IMR-90 (cell line): ENCODE measurements around the gene PAWR. TPM values are rescaled to one million over a fixed set of nuclear protein-coding genes. Genes with fewer than 3 reads are reported as not detected.

Experiments
- ATAC-seq: fragments of 200-7000 bp; cut with Tn5 transposase; 2 replicates; pipeline ENCODE4 v1.9.1; 2020; ENCODE audit warnings: low read depth, mild to moderate bottlenecking, moderate library complexity
- BruUV-seq: library from RNA; stranded (reverse); fragments of 400-500 nt; replicated peaks from 2 replicates; lab custom pipeline; 2021; lab: Mats Ljungman, UMichigan
- CTCF ChIA-PET: fragments of 300-600 bp; formaldehyde crosslinking; extraction: SDS; loops from one replicate; lab custom pipeline; 2021; ENCODE audit warnings: antibody characterized with exemption; lab: Yijun Ruan, JAX
- POLR2A ChIA-PET: fragments of 300-600 bp; sonication (Branson Sonifier 250); formaldehyde crosslinking; loops from one replicate; lab custom pipeline; 2022; ENCODE audit warnings: antibody characterized with exemption; ENCODE audit not compliant: unreplicated experiment; lab: Charles Lee
- DNase-seq: peaks from one replicate; pipeline ENCODE4 v3.0.0; 2013
- H2AFZ ChIP-seq: replicated peaks from 2 replicates; pipeline ENCODE3; 2013; ENCODE audit warnings: low read length, mild to moderate bottlenecking; ENCODE audit not compliant: poor library complexity
- H2AK5ac ChIP-seq: 2 replicates; pipeline ENCODE4 v1.6.1; 2013; ENCODE audit warnings: low read depth, low read length, inconsistent platforms
- H2AK9ac ChIP-seq: replicated peaks from 2 replicates; pipeline ENCODE3; 2013; ENCODE audit warnings: mild to moderate bottlenecking, low read depth, low read length, moderate library complexity; ENCODE audit not compliant: poor library complexity
- H2BK120ac ChIP-seq: 2 replicates; pipeline ENCODE4 v1.6.1; 2013; ENCODE audit warnings: low read depth, low read length, inconsistent platforms
- H2BK15ac ChIP-seq: 3 replicates; pipeline ENCODE4 v1.6.1; 2013; ENCODE audit warnings: low read depth, low read length, inconsistent platforms
- H2BK20ac ChIP-seq: 2 replicates; pipeline ENCODE4 v1.6.1; 2013; ENCODE audit warnings: low read depth, mild to moderate bottlenecking, inconsistent platforms, low read length, moderate library complexity
- H2BK5ac ChIP-seq: 2 replicates; pipeline ENCODE4 v1.6.1; 2013; ENCODE audit warnings: mild to moderate bottlenecking, low read depth, low read length, inconsistent platforms; ENCODE audit not compliant: poor library complexity, severe bottlenecking
- H3K14ac ChIP-seq: replicated peaks from 2 replicates; pipeline ENCODE4 v1.6.1; 2013; ENCODE audit warnings: low read depth, low read length, inconsistent platforms
- H3K18ac ChIP-seq: 2 replicates; pipeline ENCODE4 v1.6.1; 2013; ENCODE audit warnings: low read depth, low read length, control low read depth
- H3K23ac ChIP-seq: 2 replicates; pipeline ENCODE4 v1.6.1; 2013; ENCODE audit warnings: low read depth, low read length, inconsistent platforms
- H3K27ac ChIP-seq: 2 replicates; pipeline ENCODE4 v1.5.1; 2013; ENCODE audit warnings: mild to moderate bottlenecking, control low read depth, low read length; ENCODE audit not compliant: insufficient read depth
- H3K27me3 ChIP-seq: 2 replicates; pipeline ENCODE4 v1.6.1; 2013; ENCODE audit warnings: low read length; ENCODE audit not compliant: control insufficient read depth, insufficient read depth
- H3K36me3 ChIP-seq: 2 replicates; pipeline ENCODE4 v1.6.1; 2013; ENCODE audit warnings: low read length, mixed read lengths; ENCODE audit not compliant: control insufficient read depth, insufficient read depth
- H3K4ac ChIP-seq: 2 replicates; pipeline ENCODE4 v1.6.1; 2013; ENCODE audit warnings: low read depth, low read length, inconsistent platforms
- H3K4me1 ChIP-seq: 2 replicates; pipeline ENCODE4 v1.6.1; 2013; ENCODE audit warnings: low read length, mixed read lengths; ENCODE audit not compliant: control insufficient read depth, insufficient read depth
- H3K4me2 ChIP-seq: 2 replicates; pipeline ENCODE4 v1.6.1; 2013; ENCODE audit warnings: low read depth, mild to moderate bottlenecking, control low read depth, low read length, moderate library complexity
- H3K4me3 ChIP-seq: 2 replicates; pipeline ENCODE4 v1.5.1; 2013; ENCODE audit warnings: low read depth, mild to moderate bottlenecking, control low read depth, low read length, moderate library complexity; ENCODE audit not compliant: insufficient read depth
- H3K56ac ChIP-seq: 2 replicates; pipeline ENCODE4 v1.6.1; 2013; ENCODE audit warnings: low read length, inconsistent platforms; ENCODE audit not compliant: insufficient read depth; ENCODE audit errors: extremely low read depth
- H3K79me1 ChIP-seq, 2 experiments: 2 replicates each; pipeline ENCODE4 v1.6.1; 2013; ENCODE audit warnings: low read length in 2 of 2, inconsistent platforms in 1 of 2, low read depth in 1 of 2
- H3K9ac ChIP-seq: 2 replicates; pipeline ENCODE4 v1.6.1; 2013; ENCODE audit warnings: low read depth, low read length, control low read depth
- H3K9me1 ChIP-seq: 2 replicates; pipeline ENCODE4 v1.6.1; 2013; ENCODE audit warnings: low read length, inconsistent platforms; ENCODE audit not compliant: insufficient read depth
- H3K9me3 ChIP-seq: 2 replicates; pipeline ENCODE4 v1.6.1; 2013; ENCODE audit warnings: low read length; ENCODE audit not compliant: control insufficient read depth, insufficient read depth
- H4K20me1 ChIP-seq: 2 replicates; pipeline ENCODE4 v1.6.1; 2013; ENCODE audit warnings: low read length, inconsistent platforms; ENCODE audit not compliant: insufficient read depth
- H4K5ac ChIP-seq: 2 replicates; pipeline ENCODE4 v1.6.1; 2013; ENCODE audit warnings: mild to moderate bottlenecking, low read depth, low read length, control low read depth
- H4K8ac ChIP-seq, 2 experiments: 2 replicates each; pipeline ENCODE4 v1.6.1; 2013; ENCODE audit warnings: low read depth in 2 of 2, low read length in 2 of 2, control low read depth in 1 of 2, inconsistent platforms in 1 of 2
- H4K91ac ChIP-seq: 2 replicates; pipeline ENCODE4 v1.6.1; 2013; ENCODE audit warnings: low read depth, low read length, inconsistent platforms; ENCODE audit not compliant: insufficient read depth
- dilution Hi-C: fragments of 300-500 bp; cut with HindIII; formaldehyde crosslinking; loops from one replicate; pipeline ENCODE4 v1.14.3; 2018; ENCODE audit warnings: low sequenced_read_pairs; ENCODE audit not compliant: unreplicated experiment
- in situ Hi-C: fragments of 300-500 bp; cut with MboI; formaldehyde crosslinking; loops from 3 replicates; pipeline ENCODE4 v1.14.3; 2019; ENCODE audit warnings: low sequenced_read_pairs, inconsistent platforms, mixed read lengths
- intact Hi-C: fragments of 100-400 bp; cut with micrococcal nuclease; formaldehyde crosslinking; loops from 2 replicates; pipeline ENCODE4 v1.10.0; 2022
- polyA plus RNA-seq, 3 experiments: library from polyadenylated mRNA; depleted of rRNA; stranded (reverse); fragments of >200 nt; gene quantifications; 2 replicates each; pipeline ENCODE4 v1.2.3, GENCODE V29; 2012; ENCODE audit warnings: low replicate concordance in 1 of 3
- total RNA-seq: library from RNA; depleted of rRNA; stranded (reverse); fragments of >200 nt; gene quantifications from 2 replicates; pipeline ENCODE4 v1.2.3, GENCODE V29; 2012
- TF ChIP-seq, protein P1 (sequence below): fragments of 150-350 bp; IDR thresholded peaks from 2 replicates; pipeline ENCODE4 v1.6.1; 2016; ENCODE audit warnings: low read depth, mild to moderate bottlenecking, low read length, moderate library complexity, borderline replicate concordance

PAWR gene
- total and polyA plus RNA-seq, 2 of the 4 experiments (the other 2 are of a cell fraction), result 13.2 to 13.6 TPM

- Histone ChIP-seq H4K91ac (no peak overlapping the region), H3K4me1 (no peaks in the 10 kb centered on the region), H3K56ac (no peak overlapping the region), H2BK15ac (no peak overlapping the region), H3K79me1 (no peaks in the 10 kb centered on the region), H2AK5ac (no peak overlapping the region), H2AK9ac (no peak overlapping the region), H3K23ac (no peak overlapping the region), H3K27me3 (no peaks in the 10 kb centered on the region), H3K4me2 (no peak overlapping the region), H4K8ac (no peak overlapping the region), H3K9me1 (no peaks in the 10 kb centered on the region), H3K14ac (no peak overlapping the region), H3K27ac (no peak overlapping the region), H4K20me1 (no peaks in the 10 kb centered on the region), H2AFZ (no peak overlapping the region), H2BK20ac (no peak overlapping the region), H2BK5ac (no peak overlapping the region), H3K9ac (no peak overlapping the region), H3K4me3 (no peak overlapping the region), H4K5ac (no peak overlapping the region), H3K18ac (no peak overlapping the region), H3K9me3 (no peaks in the 10 kb centered on the region), H3K36me3 (no peaks in the 10 kb centered on the region), H3K4ac (no peak overlapping the region), H2BK120ac (no peak overlapping the region)
- DNase-seq (no peak), ATAC-seq (no peak)
- in situ Hi-C loops, result no loop called here
- ChIA-PET CTCF (no interaction called here), POLR2A (no interaction called here)
- TF ChIP-seq, protein P1, sequence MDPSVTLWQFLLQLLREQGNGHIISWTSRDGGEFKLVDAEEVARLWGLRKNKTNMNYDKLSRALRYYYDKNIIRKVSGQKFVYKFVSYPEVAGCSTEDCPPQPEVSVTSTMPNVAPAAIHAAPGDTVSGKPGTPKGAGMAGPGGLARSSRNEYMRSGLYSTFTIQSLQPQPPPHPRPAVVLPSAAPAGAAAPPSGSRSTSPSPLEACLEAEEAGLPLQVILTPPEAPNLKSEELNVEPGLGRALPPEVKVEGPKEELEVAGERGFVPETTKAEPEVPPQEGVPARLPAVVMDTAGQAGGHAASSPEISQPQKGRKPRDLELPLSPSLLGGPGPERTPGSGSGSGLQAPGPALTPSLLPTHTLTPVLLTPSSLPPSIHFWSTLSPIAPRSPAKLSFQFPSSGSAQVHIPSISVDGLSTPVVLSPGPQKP, result no peak
- intact Hi-C loops, result no loop called here
- no TSS peak for BruUV-seq
- dilution Hi-C loops, result no loop called here
Observed at GRCh38 chr12:79706156-79706555, 15.4 kb upstream of the PAWR start.
